Peyer's patch (tissue), 4 donors: ENCODE data around the gene OBSCN. TPM values are rescaled to one million over a fixed set of nuclear protein-coding genes. Genes with fewer than 3 reads are reported as not detected.
A peak's percentile ranks its signal among the peaks of the same experiment; 100 is the strongest.

ENCODE experiments used
- DNase-seq, 3 donors: peaks; one replicate each; pipeline ENCODE4 v3.0.0-alpha.2; 2017 to 2019
- H3K27ac ChIP-seq, 4 donors: fragments of 200-600 bp; sonication (generic); one replicate each; pipeline ENCODE4 v1.5.1; 2016 to 2019
- H3K27me3 ChIP-seq, 2 donors: fragments of 200-600 bp; sonication (generic); one replicate each; pipeline ENCODE4 v1.5.1; 2019
- H3K36me3 ChIP-seq, 3 donors: fragments of 200-600 bp; sonication (generic); one replicate each; pipeline ENCODE4 v1.5.1; 2016 to 2019
- H3K4me1 ChIP-seq, 4 donors: fragments of 200-600 bp; sonication (generic); one replicate each; pipeline ENCODE4 v1.5.1; 2016 to 2019
- H3K4me3 ChIP-seq, 4 donors: fragments of 200-600 bp; sonication (generic); 1 replicate in 3 of 4; 2 replicates in 1 of 4; pipeline ENCODE4 v1.5.1; 2016 to 2019; ENCODE audit warnings: mild to moderate bottlenecking in 1 of 4
- H3K9me3 ChIP-seq, 4 donors: fragments of 200-600 bp; sonication (generic); one replicate each; pipeline ENCODE4 v1.5.1; 2016 to 2019; ENCODE audit warnings: mild to moderate bottlenecking in 1 of 4
- POLR2A ChIP-seq, 2 donors: fragments of 450-650 bp; IDR thresholded peaks; one replicate each; pipeline ENCODE4 v1.5.1; 2017; ENCODE audit warnings: antibody characterized with exemption in 2 of 2, mild to moderate bottlenecking in 2 of 2, moderate library complexity in 2 of 2
- total RNA-seq, 4 donors: library from RNA; depleted of rRNA; stranded (reverse); fragments of >200 nt; gene quantifications; one replicate each; pipeline ENCODE4 v1.1.0, GENCODE V29; 2016
- TF ChIP-seq, protein P1 (sequence below), 6 experiments: fragments of 450-650 bp in 4 of 6; fragments of 200-600 bp in 2 of 6; sonication (generic) in 1 of 6; IDR thresholded peaks; one replicate each; pipeline ENCODE4 v1.5.1; 2017 to 2019; ENCODE audit warnings: antibody characterized with exemption in 6 of 6, mild to moderate bottlenecking in 3 of 6, moderate library complexity in 1 of 6

Gene OBSCN
- total RNA-seq, 4 donors from 2014 or later: 5.8 to 136 (median 34.4) TPM

DNA sequence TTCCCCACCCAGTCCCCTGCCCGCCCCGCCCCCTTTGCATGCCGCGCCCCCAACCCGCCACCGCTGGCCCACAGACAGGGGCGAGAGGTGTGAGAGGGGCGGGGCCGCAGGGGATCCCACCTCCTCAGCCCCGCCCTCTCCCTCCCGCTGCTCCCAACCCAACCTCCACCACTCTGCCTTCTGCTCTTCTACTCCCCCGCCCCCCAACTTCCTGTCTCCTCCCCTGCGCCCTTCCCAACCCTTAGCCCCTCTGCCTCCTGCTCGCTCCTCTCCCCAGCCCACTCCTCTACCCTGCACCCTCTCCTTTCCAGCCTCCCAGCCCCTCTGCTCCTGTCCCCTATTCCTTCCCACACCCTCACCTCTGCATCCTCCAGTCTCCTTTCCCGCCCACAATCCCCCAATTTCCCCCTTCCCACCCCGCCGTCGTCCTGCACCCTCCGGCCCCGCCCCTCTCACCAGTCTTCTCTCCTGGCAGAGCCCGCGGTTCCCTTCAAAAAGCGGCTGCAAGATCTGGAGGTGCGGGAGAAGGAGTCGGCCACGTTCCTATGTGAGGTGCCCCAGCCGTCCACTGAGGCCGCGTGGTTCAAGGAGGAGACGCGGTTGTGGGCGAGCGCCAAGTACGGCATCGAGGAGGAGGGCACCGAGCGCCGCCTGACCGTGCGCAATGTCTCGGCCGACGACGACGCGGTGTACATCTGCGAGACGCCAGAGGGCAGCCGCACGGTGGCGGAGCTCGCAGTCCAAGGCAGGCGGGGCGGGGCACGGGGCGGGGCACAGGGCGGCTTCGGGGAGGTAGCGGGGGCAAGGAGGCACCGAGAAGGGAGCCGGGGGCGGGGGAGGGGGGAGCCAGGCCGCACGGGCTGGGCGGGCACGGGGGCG is 5.4 kb downstream of the OBSCN start:
- H3K36me3 ChIP-seq: no peaks in the 10 kb centered on the region

GRCh38 chr1:228213917-228214808 is 6.3 kb downstream of the OBSCN start:
- H3K27ac ChIP-seq: peak overlapping the region in 2 of 4 donors; percentile 31 to 79
- no peaks in the 10 kb centered on the region for H3K36me3 ChIP-seq
- peaks cover 0 to 10% (median 5%) of the 10 kb centered on the region in 4 donors for H3K4me1 ChIP-seq
- no peak for TF ChIP-seq POLR2A (IDR thresholded peaks at IDR 0.05)
- TF ChIP-seq, protein P1, sequence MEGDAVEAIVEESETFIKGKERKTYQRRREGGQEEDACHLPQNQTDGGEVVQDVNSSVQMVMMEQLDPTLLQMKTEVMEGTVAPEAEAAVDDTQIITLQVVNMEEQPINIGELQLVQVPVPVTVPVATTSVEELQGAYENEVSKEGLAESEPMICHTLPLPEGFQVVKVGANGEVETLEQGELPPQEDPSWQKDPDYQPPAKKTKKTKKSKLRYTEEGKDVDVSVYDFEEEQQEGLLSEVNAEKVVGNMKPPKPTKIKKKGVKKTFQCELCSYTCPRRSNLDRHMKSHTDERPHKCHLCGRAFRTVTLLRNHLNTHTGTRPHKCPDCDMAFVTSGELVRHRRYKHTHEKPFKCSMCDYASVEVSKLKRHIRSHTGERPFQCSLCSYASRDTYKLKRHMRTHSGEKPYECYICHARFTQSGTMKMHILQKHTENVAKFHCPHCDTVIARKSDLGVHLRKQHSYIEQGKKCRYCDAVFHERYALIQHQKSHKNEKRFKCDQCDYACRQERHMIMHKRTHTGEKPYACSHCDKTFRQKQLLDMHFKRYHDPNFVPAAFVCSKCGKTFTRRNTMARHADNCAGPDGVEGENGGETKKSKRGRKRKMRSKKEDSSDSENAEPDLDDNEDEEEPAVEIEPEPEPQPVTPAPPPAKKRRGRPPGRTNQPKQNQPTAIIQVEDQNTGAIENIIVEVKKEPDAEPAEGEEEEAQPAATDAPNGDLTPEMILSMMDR (IDR thresholded peaks at IDR 0.05): no peak
- peak overlapping the region; percentile 41 to 67 (median 53) for H3K4me3 ChIP-seq
- no peak for DNase-seq
- H3K9me3 ChIP-seq: no peaks in the 10 kb centered on the region
- no peaks in the 10 kb centered on the region for H3K27me3 ChIP-seq

More for the DNA sequence above, 5.4 kb downstream of the OBSCN start:
- H3K27ac ChIP-seq: peak overlapping the region; percentile 9 to 79 (median 24)
- peaks cover 0 to 10% (median 5%) of the 10 kb centered on the region in 4 donors for H3K4me1 ChIP-seq
- H3K4me3 ChIP-seq: peak overlapping the region; percentile 41 to 67 (median 53)
- no peaks in the 10 kb centered on the region for H3K27me3 ChIP-seq
- H3K9me3 ChIP-seq: no peaks in the 10 kb centered on the region
- peak; percentile 92 to 96 (median 94) for DNase-seq
- TF ChIP-seq, protein P1 (IDR thresholded peaks at IDR 0.05): peak; percentile 34 to 73 (median 64)
- no peak for TF ChIP-seq POLR2A (IDR thresholded peaks at IDR 0.05)

DNA sequence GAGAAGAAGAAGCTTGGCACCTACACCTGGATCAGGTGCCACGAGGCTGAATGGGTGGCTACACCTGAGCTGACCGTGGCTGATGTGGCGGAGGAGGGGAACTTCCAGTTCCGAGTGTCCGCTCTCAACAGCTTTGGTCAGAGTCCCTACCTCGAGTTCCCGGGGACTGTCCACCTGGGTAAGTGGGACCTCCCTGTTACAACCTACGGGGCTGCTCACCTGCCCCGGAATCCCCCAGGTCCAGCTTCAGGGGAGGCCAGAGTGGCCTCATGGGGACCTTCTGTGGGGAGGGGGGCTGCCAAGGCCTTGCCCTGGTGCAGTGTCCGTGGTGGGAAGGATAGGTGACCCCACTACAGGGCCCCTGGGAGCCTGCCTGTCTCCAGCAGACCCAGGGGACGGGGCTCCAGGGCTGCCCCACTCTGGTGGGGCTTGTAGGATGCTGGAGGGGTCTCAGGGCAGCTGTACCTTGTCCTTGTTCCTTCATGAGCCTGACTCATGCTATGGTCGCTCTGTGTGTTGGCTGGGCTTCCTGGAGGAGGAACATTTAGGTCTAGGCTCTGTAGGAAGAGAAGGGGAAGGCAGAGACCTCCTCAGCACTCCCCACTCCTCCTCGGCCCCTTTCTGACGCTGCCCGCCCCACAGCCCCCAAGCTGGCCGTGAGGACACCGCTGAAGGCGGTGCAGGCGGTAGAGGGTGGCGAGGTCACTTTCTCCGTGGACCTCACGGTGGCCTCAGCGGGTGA is 7.2 kb downstream of the OBSCN start:
- no peaks in the 10 kb centered on the region for H3K36me3 ChIP-seq
- TF ChIP-seq, protein P1 (IDR thresholded peaks at IDR 0.05): no peak
- TF ChIP-seq POLR2A (IDR thresholded peaks at IDR 0.05): no peak

GRCh38 chr1:228215663-228216116 is 7.8 kb downstream of the OBSCN start:
- Histone ChIP-seq H3K9me3 (no peaks in the 10 kb centered on the region), H3K27ac (no peak overlapping the region), H3K36me3 (no peaks in the 10 kb centered on the region), H3K4me3 (no peak overlapping the region), H3K27me3 (no peaks in the 10 kb centered on the region), H3K4me1 (peaks cover 0 to 10% (median 5%) of the 10 kb centered on the region in 4 donors)
- no peak for TF ChIP-seq POLR2A (IDR thresholded peaks at IDR 0.05)
- TF ChIP-seq, protein P1 (IDR thresholded peaks at IDR 0.05): no peak
- DNase-seq: no peak

More for the DNA sequence above, 7.2 kb downstream of the OBSCN start:
- peak in 1 of 3 donors; percentile 44 for DNase-seq
- no peaks in the 10 kb centered on the region for H3K27me3 ChIP-seq
- peaks cover 0 to 10% (median 5%) of the 10 kb centered on the region in 4 donors for H3K4me1 ChIP-seq
- no peak overlapping the region for H3K4me3 ChIP-seq
- no peak overlapping the region for H3K27ac ChIP-seq
- no peaks in the 10 kb centered on the region for H3K9me3 ChIP-seq
